Loucy (cell line): ENCODE measurements around the gene INPP5K.

Experiments
- H2AFZ ChIP-seq: fragments of 200-600 bp; sonication (generic); 2 replicates; pipeline ENCODE4 v1.6.0; 2016; ENCODE audit warnings: antibody characterized with exemption, mild to moderate bottlenecking, low read length, moderate library complexity
- H3F3A ChIP-seq: fragments of 200-600 bp; 2 replicates; pipeline ENCODE4 v1.6.0; 2016; ENCODE audit warnings: antibody characterized with exemption, low read depth, mild to moderate bottlenecking
- H3K27me3 ChIP-seq: fragments of 200-600 bp; sonication (generic); 2 replicates; pipeline ENCODE4 v1.6.1; 2014; ENCODE audit warnings: low read length, mild to moderate bottlenecking; ENCODE audit not compliant: insufficient read depth, poor library complexity, severe bottlenecking
- H3K36me3 ChIP-seq: fragments of 200-600 bp; sonication (generic); 2 replicates; pipeline ENCODE4 v1.6.1; 2016; ENCODE audit warnings: low read length; ENCODE audit not compliant: insufficient read depth
- H3K4me1 ChIP-seq: fragments of 200-600 bp; sonication (generic); 2 replicates; pipeline ENCODE4 v1.5.1; 2014; ENCODE audit warnings: low read length, mild to moderate bottlenecking; ENCODE audit not compliant: insufficient read depth, poor library complexity, severe bottlenecking
- H3K4me2 ChIP-seq: fragments of 200-600 bp; sonication (generic); 2 replicates; pipeline ENCODE4 v1.6.0; 2014; ENCODE audit warnings: antibody characterized with exemption, low read length, low read depth, mild to moderate bottlenecking; ENCODE audit not compliant: poor library complexity, severe bottlenecking
- H3K4me3 ChIP-seq: fragments of 200-600 bp; sonication (generic); 2 replicates; pipeline ENCODE4 v1.5.1; 2014; ENCODE audit warnings: low read length, mild to moderate bottlenecking, mixed read lengths; ENCODE audit not compliant: poor library complexity, severe bottlenecking
- H3K79me2 ChIP-seq: fragments of 200-600 bp; sonication (generic); 2 replicates; pipeline ENCODE4 v1.6.1; 2014; ENCODE audit warnings: low read length; ENCODE audit not compliant: insufficient read depth
- H3K9ac ChIP-seq: fragments of 200-600 bp; sonication (generic); 2 replicates; pipeline ENCODE4 v1.6.0; 2014; ENCODE audit warnings: mild to moderate bottlenecking, low read depth, low read length, moderate library complexity; ENCODE audit not compliant: poor library complexity, severe bottlenecking
- H3K9me2 ChIP-seq: fragments of 200-600 bp; sonication (generic); replicated peaks from 2 replicates; pipeline ENCODE4 v1.6.1; 2016; ENCODE audit warnings: low read depth, low read length, mixed read lengths
- H3K9me3 ChIP-seq: fragments of 200-600 bp; sonication (generic); 2 replicates; pipeline ENCODE4 v1.6.1; 2014; ENCODE audit warnings: mild to moderate bottlenecking, antibody characterized with exemption, low read length, low read depth; ENCODE audit not compliant: insufficient read depth
- H4K20me1 ChIP-seq: fragments of 200-600 bp; sonication (generic); 2 replicates; pipeline ENCODE4 v1.6.0; 2014; ENCODE audit warnings: antibody characterized with exemption, low read length, mild to moderate bottlenecking; ENCODE audit not compliant: insufficient read depth, poor library complexity, severe bottlenecking
- CTCF ChIP-seq: fragments of 200-600 bp; sonication (generic); conservative IDR thresholded peaks from 2 replicates; pipeline ENCODE4 v1.5.1; 2014; ENCODE audit warnings: mild to moderate bottlenecking, antibody characterized with exemption, low read length
- EZH2phosphoT487 ChIP-seq: fragments of 200-600 bp; IDR thresholded peaks from 2 replicates; pipeline ENCODE4 v1.6.1; 2018; ENCODE audit warnings: antibody characterized with exemption, mild to moderate bottlenecking, moderate library complexity, borderline replicate concordance

INPP5K gene

GRCh38 chr17:1484060-1484535, 32.3 kb downstream of the INPP5K start:
- Histone ChIP-seq H3K9me2 (no peaks in the 10 kb centered on the region), H3K9ac (no peak overlapping the region), H3K27me3 (peaks cover 8% of the 10 kb centered on the region), H4K20me1 (no peaks in the 10 kb centered on the region), H2AFZ (no peak overlapping the region), H3K79me2 (no peaks in the 10 kb centered on the region), H3F3A (no peaks in the 10 kb centered on the region), H3K4me3 (no peak overlapping the region), H3K36me3 (no peaks in the 10 kb centered on the region), H3K4me2 (no peak overlapping the region), H3K9me3 (no peaks in the 10 kb centered on the region), H3K4me1 (peaks cover 22% of the 10 kb centered on the region)
- no peak for TF ChIP-seq CTCF

- Histone ChIP-seq H3K79me2 (no peaks in the 10 kb centered on the region), H4K20me1 (no peaks in the 10 kb centered on the region), H2AFZ (no peak overlapping the region), H3K36me3 (no peaks in the 10 kb centered on the region), H3K9me2 (no peaks in the 10 kb centered on the region), H3K9me3 (no peaks in the 10 kb centered on the region), H3K9ac (no peak overlapping the region), H3K4me2 (no peak overlapping the region), H3K27me3 (peaks cover 7% of the 10 kb centered on the region), H3K4me3 (no peak overlapping the region), H3K4me1 (peaks cover 20% of the 10 kb centered on the region), H3F3A (no peaks in the 10 kb centered on the region)
- TF ChIP-seq CTCF (no peak), EZH2phosphoT487 (no peak)
These were observed 33.7 kb downstream of the INPP5K start for GRCh38 chr17:1482680-1483079.

DNA sequence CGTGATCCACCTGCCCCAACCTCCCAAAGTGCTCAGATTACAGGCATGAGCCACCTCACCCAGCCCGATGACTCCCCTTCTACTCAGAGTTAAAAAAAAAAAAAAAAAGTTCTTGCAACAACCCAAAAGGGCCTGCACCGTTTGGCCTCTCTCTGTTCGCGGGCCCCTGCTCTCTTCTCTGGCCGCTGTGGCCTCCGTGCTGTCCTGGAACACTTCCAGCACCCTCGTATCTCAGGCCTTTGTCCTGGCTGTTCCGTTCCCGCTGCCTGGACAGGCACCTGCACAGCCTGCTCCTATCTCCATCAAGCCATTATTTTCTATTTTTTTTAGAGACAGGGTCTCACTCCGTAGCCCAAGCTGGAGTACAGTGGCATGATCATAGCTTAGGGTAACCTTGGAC, 34.7 kb downstream of the INPP5K start:
- H3K36me3 ChIP-seq = no peaks in the 10 kb centered on the region
- H2AFZ ChIP-seq = no peak overlapping the region
- peaks cover 10% of the 10 kb centered on the region for H3K4me1 ChIP-seq
- no peaks in the 10 kb centered on the region for H3F3A ChIP-seq
- H3K4me3 ChIP-seq = no peak overlapping the region
- no peaks in the 10 kb centered on the region for H3K9me2 ChIP-seq
- H3K9ac ChIP-seq = no peak overlapping the region
- no peak overlapping the region for H3K4me2 ChIP-seq
- no peaks in the 10 kb centered on the region for H3K9me3 ChIP-seq
- TF ChIP-seq EZH2phosphoT487 = no peak
- no peak for TF ChIP-seq CTCF
- H3K79me2 ChIP-seq = no peaks in the 10 kb centered on the region
- H3K27me3 ChIP-seq = no peaks in the 10 kb centered on the region
- no peaks in the 10 kb centered on the region for H4K20me1 ChIP-seq
